ENCODE measurements around the gene SOX6. TPM values are rescaled to one million over a fixed set of nuclear protein-coding genes. Genes with fewer than 3 reads are reported as not detected.

The SOX6 gene
- total RNA-seq, 1 experiment from 2014 or later, result not detected

GRCh38 chr11:16292167-16292859 lies 64.0 kb downstream of the SOX6 start:
- no peak for DNase-seq
- Histone ChIP-seq H3K14ac (ENCODE audit: insufficient read depth, low read length) (no peak overlapping the region), H3K27me3 (ENCODE audit: insufficient read depth, low read length) (no peaks in the 10 kb centered on the region), H4K91ac (ENCODE audit: insufficient read length, low read depth, low read length) (no peak overlapping the region), H3K79me1 (ENCODE audit: insufficient read depth, low read depth, low read length, poor library complexity, severe bottlenecking) (no peaks in the 10 kb centered on the region), H3K4me1 (ENCODE audit: insufficient read depth, low read length) (no peaks in the 10 kb centered on the region), H2AFZ (ENCODE audit: low read length) (no peak overlapping the region), H2BK120ac (ENCODE audit: low read depth, low read length, poor library complexity, severe bottlenecking) (no peak overlapping the region), H3K79me2 (ENCODE audit: insufficient read depth, low read length) (no peaks in the 10 kb centered on the region), H2BK15ac (ENCODE audit: low read depth, low read length) (no peak overlapping the region), H3K9ac (ENCODE audit: extremely low read depth, insufficient read length, low read length) (no peak overlapping the region), H3K23ac (ENCODE audit: insufficient read length, low read depth, low read length) (no peak overlapping the region), H2BK20ac (ENCODE audit: low read depth, low read length, poor library complexity, severe bottlenecking) (no peak overlapping the region), H3T11ph (ENCODE audit: low read length) (no peak overlapping the region), H3K56ac (ENCODE audit: insufficient read length, low read depth, low read length) (no peak overlapping the region), H2BK5ac (ENCODE audit: insufficient read length, low read length) (no peak overlapping the region), H4K20me1 (ENCODE audit: control insufficient read depth, insufficient read depth, insufficient read length) (no peaks in the 10 kb centered on the region), H3K4ac (ENCODE audit: low read depth, low read length) (no peak overlapping the region), H3K9me3 (ENCODE audit: control insufficient read depth, low read depth, low read length) (no peaks in the 10 kb centered on the region), H2BK12ac (ENCODE audit: insufficient read length, low read depth, low read length) (no peak overlapping the region), H4K5ac (ENCODE audit: insufficient read length, low read depth, low read length) (no peak overlapping the region), H3K18ac (ENCODE audit: insufficient read length, low read depth, low read length) (no peak overlapping the region), H3K27ac (ENCODE audit: insufficient read length, low read depth, low read length) (no peak overlapping the region), H4K8ac (replicated peaks; ENCODE audit: insufficient read length, low read depth, low read length) (no peak overlapping the region), H3K23me2 (ENCODE audit: insufficient read length, low read depth, low read length, poor library complexity, severe bottlenecking) (no peaks in the 10 kb centered on the region), H3K4me2 (ENCODE audit: insufficient read depth, insufficient read length, low read length) (no peak overlapping the region), H2AK5ac (ENCODE audit: insufficient read length, low read length) (no peak overlapping the region)
- H3K36me3 Mint-ChIP-seq (ENCODE audit: insufficient read depth in 1 of 3, low read depth in 3 of 3), result no peaks in the 10 kb centered on the region
- no peaks in the 10 kb centered on the region for H3K9me3 Mint-ChIP-seq
- peaks cover 10% of the 10 kb centered on the region for H3K27me3 Mint-ChIP-seq (ENCODE audit: low read depth)
- no peak overlapping the region for H3K27ac Mint-ChIP-seq
- no peak overlapping the region for H3K4me3 Mint-ChIP-seq
- WGBS (ENCODE audit: extremely low coverage, insufficient read length, low lambda C conversion rate), result no CpG with 5 or more reads among the region's 8 CpGs
- H3K4me1 Mint-ChIP-seq, result peaks cover 8 to 20% of the 10 kb centered on the region in 2 experiments
- TF ChIP-seq CTCF (conservative IDR thresholded peaks at IDR 0.05), result no peak
